Retinal pigment epithelial cell (primary cell): ENCODE measurements around the gene FAM149A.

Source experiments
- DNase-seq: peaks from one replicate; pipeline ENCODE4 v3.0.0-alpha.2; 2010; ENCODE audit warnings: low read depth
- H3K4me3 ChIP-seq: 2 replicates; pipeline ENCODE4 v1.5.1; 2011; ENCODE audit warnings: mild to moderate bottlenecking, low read length, control low read depth, moderate library complexity
- TF ChIP-seq, protein P1 (sequence below): conservative IDR thresholded peaks from 2 replicates; pipeline ENCODE4 v1.5.1; 2011; ENCODE audit warnings: low read depth, low read length, control low read depth, inconsistent platforms

The FAM149A gene

DNA sequence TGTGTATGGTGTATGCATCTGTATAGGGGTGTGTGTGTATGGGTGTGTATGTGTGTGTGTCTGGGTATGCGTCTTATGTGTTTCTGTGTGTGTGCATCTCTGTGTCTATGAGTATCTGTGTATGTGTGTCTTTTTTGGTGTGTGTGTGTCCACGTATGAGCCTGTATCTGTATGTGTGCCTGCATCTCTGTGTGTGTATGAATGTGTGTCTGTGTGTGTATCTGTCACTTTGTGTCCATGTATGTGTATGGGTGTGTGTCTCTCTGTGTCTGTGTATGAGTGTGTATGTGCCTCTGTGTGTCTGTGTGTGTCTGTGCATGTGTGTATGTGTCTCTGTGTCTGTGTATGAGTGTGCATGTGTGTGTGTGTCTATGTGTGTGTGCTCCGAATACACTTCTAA, 24.3 kb downstream of the FAM149A start:
- TF ChIP-seq, protein P1, sequence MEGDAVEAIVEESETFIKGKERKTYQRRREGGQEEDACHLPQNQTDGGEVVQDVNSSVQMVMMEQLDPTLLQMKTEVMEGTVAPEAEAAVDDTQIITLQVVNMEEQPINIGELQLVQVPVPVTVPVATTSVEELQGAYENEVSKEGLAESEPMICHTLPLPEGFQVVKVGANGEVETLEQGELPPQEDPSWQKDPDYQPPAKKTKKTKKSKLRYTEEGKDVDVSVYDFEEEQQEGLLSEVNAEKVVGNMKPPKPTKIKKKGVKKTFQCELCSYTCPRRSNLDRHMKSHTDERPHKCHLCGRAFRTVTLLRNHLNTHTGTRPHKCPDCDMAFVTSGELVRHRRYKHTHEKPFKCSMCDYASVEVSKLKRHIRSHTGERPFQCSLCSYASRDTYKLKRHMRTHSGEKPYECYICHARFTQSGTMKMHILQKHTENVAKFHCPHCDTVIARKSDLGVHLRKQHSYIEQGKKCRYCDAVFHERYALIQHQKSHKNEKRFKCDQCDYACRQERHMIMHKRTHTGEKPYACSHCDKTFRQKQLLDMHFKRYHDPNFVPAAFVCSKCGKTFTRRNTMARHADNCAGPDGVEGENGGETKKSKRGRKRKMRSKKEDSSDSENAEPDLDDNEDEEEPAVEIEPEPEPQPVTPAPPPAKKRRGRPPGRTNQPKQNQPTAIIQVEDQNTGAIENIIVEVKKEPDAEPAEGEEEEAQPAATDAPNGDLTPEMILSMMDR: no peak
- H3K4me3 ChIP-seq: no peak overlapping the region
- DNase-seq: no peak

DNA sequence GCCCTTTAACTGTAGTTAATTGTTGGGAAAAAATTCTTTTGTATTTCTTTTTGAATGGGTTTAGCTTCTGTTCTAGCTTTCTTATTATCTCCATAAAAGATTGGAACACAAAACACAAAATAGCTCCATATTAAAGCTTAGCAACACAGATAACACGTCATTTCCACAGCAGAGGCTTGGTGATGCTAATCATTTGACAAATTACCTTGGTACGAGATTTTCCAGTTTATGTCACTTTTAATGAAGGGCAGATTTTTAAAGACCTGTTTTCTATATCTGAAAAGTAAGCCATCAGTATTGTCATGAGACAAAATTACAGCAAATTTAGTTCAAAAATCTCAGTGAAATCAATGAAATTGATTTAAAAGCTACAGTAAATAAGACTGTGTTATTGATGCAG, 27.4 kb downstream of the FAM149A start:
- no peak for DNase-seq
- TF ChIP-seq, protein P1: no peak
- H3K4me3 ChIP-seq: no peak overlapping the region

DNA sequence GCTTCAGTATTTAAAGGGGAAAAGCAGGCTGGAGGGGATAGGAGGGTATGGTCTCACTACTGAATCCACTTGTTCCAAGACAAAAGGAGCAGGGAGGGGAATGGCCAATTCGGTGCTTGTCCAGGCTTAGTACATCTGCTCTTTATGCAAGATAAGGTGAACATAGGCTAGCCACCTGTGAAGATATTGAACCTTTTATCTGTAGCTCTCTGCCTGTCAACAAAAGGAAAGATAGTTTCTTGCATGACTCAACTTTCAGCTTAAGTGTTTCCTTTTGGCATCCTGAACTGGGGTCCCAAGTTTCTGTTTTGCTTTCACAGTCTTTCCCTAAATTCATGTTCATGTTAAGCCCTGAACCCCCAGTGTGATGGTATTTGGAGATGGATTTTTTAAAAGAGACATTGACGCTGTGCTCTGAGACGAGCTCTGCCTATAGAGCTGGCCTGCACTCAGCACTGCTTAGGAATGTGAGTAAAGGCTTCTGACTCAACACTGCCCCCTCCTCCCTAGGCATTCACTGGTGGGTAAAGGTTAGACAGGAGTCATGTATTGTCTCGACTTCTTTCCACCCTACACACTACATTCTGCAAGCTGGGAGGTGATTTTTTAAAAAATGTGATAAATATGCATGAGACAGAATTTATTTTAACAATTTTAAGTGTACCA, 28.2 kb downstream of the FAM149A start:
- TF ChIP-seq, protein P1: peak; percentile 58
- H3K4me3 ChIP-seq: no peak overlapping the region
- DNase-seq: peak; percentile 41

DNA sequence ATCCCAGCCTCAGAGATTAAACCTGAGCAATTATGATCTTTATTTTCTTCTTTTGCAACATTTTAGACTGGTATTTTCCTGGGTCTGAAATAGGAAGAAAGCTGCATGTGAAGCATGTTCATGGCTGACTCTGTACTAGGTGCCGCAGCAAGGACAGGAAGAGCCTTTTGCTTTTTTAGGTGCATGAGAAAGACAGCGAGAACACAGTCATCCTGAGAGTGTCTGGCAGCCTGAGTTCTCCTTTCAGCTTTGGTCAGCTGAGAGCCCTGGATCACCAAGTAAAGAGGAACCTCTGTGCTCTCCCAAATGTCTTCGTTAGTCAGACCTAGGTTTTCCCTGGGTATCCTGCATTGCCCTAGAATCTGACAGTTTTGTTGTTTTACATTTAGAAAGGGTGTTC, 29.8 kb downstream of the FAM149A start:
- DNase-seq: no peak
- TF ChIP-seq, protein P1: no peak

DNA sequence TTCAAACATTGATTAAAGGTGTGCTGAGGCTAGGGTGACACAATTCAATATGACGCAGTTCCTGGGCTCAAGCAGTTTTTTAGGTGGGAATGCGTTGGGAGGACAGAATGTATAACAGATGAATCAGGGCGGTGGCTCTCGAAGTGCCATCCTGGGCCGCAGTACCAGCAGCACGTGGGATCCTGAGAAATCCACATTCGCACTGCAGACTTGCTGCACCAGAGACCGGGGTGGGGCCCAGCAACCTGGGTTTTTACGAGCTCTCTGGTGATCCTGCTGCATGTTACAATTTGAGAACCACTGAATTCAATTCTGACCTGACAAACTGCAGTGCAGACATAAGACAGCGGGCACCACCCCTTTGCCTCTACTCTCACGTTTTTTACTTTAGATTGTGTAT, 30.4 kb downstream of the FAM149A start:
- no peak overlapping the region for H3K4me3 ChIP-seq
- TF ChIP-seq, protein P1: no peak
- no peak for DNase-seq

More for the DNA sequence above, 29.8 kb downstream of the FAM149A start:
- H3K4me3 ChIP-seq: no peak overlapping the region

DNA sequence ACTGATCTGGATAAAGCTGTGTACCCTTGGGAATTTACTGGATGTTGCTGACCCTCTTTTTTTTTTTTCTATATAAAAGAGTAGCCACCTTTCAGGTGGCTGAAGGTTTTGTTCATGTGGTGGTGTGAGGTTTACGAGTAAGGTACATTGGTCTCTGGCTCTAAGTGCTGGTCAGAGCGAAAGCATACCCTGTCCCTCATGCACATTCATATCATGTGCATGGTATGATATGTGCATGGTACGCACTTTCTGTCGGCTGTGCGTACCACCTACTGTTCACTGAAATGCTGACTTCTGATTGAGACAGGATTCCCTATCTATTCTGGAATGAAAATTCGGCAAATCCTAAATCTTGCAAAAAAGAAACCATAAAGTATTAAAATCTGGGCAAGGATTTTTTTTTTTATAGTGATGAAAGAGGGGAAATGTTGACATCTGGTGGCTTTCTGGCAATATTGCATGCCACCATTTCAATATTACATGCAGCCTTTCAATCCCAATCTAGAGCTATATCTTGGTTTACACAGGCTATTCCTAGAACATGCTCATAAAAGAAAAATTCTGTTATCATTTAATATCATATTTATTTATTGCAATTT, 32.8 kb downstream of the FAM149A start:
- DNase-seq: no peak
- H3K4me3 ChIP-seq: no peak overlapping the region
- TF ChIP-seq, protein P1: peak; percentile 74
